ENCODE measurements around the gene LRP1.

LRP1 gene

GRCh38 chr12:57258977-57259970, 131.0 kb downstream of the LRP1 start:
- Histone ChIP-seq H3K4me3 (ENCODE audit: low read depth in 1 of 5, low read length in 5 of 5) (no peak overlapping the region), H3K27ac (ENCODE audit: low read depth, low read length) (no peak overlapping the region), H3K27me3 (ENCODE audit: control insufficient read depth in 5 of 5, insufficient read depth in 4 of 5, low read length in 5 of 5) (no peaks in the 10 kb centered on the region), H3K9me3 (ENCODE audit: control insufficient read depth in 5 of 5, low read length in 5 of 5) (no peaks in the 10 kb centered on the region), H3K9ac (ENCODE audit: low read length in 5 of 5) (peak overlapping the region in 1 of 5 donors; percentile 2), H3K4me1 (ENCODE audit: control insufficient read depth in 5 of 5, insufficient read depth in 5 of 5, low read length in 5 of 5) (peaks cover 0 to 4% (median 0%) of the 10 kb centered on the region in 5 donors), H3K36me3 (ENCODE audit: control insufficient read depth in 5 of 5, insufficient read depth in 5 of 5, low read length in 5 of 5) (peaks cover 38 to 86% (median 69%) of the 10 kb centered on the region in 5 donors)

GRCh38 chr12:57260366-57260765, 132.1 kb downstream of the LRP1 start:
- H3K4me3 ChIP-seq (ENCODE audit: low read depth in 1 of 5, low read length in 5 of 5), result no peak overlapping the region
- peaks cover 0 to 4% (median 0%) of the 10 kb centered on the region in 5 donors for H3K4me1 ChIP-seq (ENCODE audit: control insufficient read depth in 5 of 5, insufficient read depth in 5 of 5, low read length in 5 of 5)
- no peaks in the 10 kb centered on the region for H3K9me3 ChIP-seq (ENCODE audit: control insufficient read depth in 5 of 5, low read length in 5 of 5)
- H3K27ac ChIP-seq (ENCODE audit: low read depth, low read length), result no peak overlapping the region
- H3K36me3 ChIP-seq (ENCODE audit: control insufficient read depth in 5 of 5, insufficient read depth in 5 of 5, low read length in 5 of 5), result peaks cover 35 to 83% (median 65%) of the 10 kb centered on the region in 5 donors
- H3K9ac ChIP-seq (ENCODE audit: low read length in 5 of 5), result no peak overlapping the region
- no peaks in the 10 kb centered on the region for H3K27me3 ChIP-seq (ENCODE audit: control insufficient read depth in 5 of 5, insufficient read depth in 4 of 5, low read length in 5 of 5)

GRCh38 chr12:57261428-57261865, 133.2 kb downstream of the LRP1 start:
- H3K36me3 ChIP-seq (ENCODE audit: control insufficient read depth in 5 of 5, insufficient read depth in 5 of 5, low read length in 5 of 5), result peaks cover 31 to 82% (median 57%) of the 10 kb centered on the region in 5 donors
- H3K4me3 ChIP-seq (ENCODE audit: low read depth in 1 of 5, low read length in 5 of 5), result no peak overlapping the region
- H3K27me3 ChIP-seq (ENCODE audit: control insufficient read depth in 5 of 5, insufficient read depth in 4 of 5, low read length in 5 of 5), result no peaks in the 10 kb centered on the region
- peaks cover 0 to 4% (median 0%) of the 10 kb centered on the region in 5 donors for H3K4me1 ChIP-seq (ENCODE audit: control insufficient read depth in 5 of 5, insufficient read depth in 5 of 5, low read length in 5 of 5)
- no peak overlapping the region for H3K9ac ChIP-seq (ENCODE audit: low read length in 5 of 5)
- H3K9me3 ChIP-seq (ENCODE audit: control insufficient read depth in 5 of 5, low read length in 5 of 5), result no peaks in the 10 kb centered on the region
- H3K27ac ChIP-seq (ENCODE audit: low read depth, low read length), result no peak overlapping the region

GRCh38 chr12:57262126-57262822, 134.0 kb downstream of the LRP1 start:
- Histone ChIP-seq H3K4me3 (ENCODE audit: low read depth in 1 of 5, low read length in 5 of 5) (no peak overlapping the region), H3K4me1 (ENCODE audit: control insufficient read depth in 5 of 5, insufficient read depth in 5 of 5, low read length in 5 of 5) (peaks cover 0 to 4% (median 0%) of the 10 kb centered on the region in 5 donors), H3K9me3 (ENCODE audit: control insufficient read depth in 5 of 5, low read length in 5 of 5) (no peaks in the 10 kb centered on the region), H3K27me3 (ENCODE audit: control insufficient read depth in 5 of 5, insufficient read depth in 4 of 5, low read length in 5 of 5) (no peaks in the 10 kb centered on the region), H3K36me3 (ENCODE audit: control insufficient read depth in 5 of 5, insufficient read depth in 5 of 5, low read length in 5 of 5) (peaks cover 30 to 82% (median 58%) of the 10 kb centered on the region in 5 donors), H3K27ac (ENCODE audit: low read depth, low read length) (no peak overlapping the region), H3K9ac (ENCODE audit: low read length in 5 of 5) (no peak overlapping the region)
